CD4-positive, alpha-beta T cell (primary cell): ENCODE measurements around the gene LSAMP. TPM values are rescaled to one million over a fixed set of nuclear protein-coding genes. Genes with fewer than 3 reads are reported as not detected.
A peak's percentile ranks its signal among the peaks of the same experiment; 100 is the strongest.

Experiments used
- ATAC-seq: fragments of 200-7000 bp; cut with Tn5 transposase; one replicate; pipeline ENCODE4 v1.10.0; 2022; ENCODE audit warnings: mild to moderate bottlenecking; ENCODE audit not compliant: poor library complexity
- CTCF ChIA-PET: fragments of 350-600 bp; sonication (Branson Sonifier 250); formaldehyde crosslinking; loops from one replicate; lab custom pipeline; 2021; ENCODE audit warnings: antibody characterized with exemption, inconsistent platforms; lab: Charles Lee
- POLR2A ChIA-PET: fragments of 350-600 bp; sonication (Branson Sonifier 250); formaldehyde crosslinking; loops from one replicate; lab custom pipeline; 2021; ENCODE audit warnings: antibody characterized with exemption, inconsistent platforms; lab: Charles Lee
- DNase-seq, 14 experiments: peaks; one replicate each; pipeline ENCODE4 v3.0.0-alpha.2; 2013 to 2020; ENCODE audit warnings: mixed read lengths in 2 of 14
- H3K27ac ChIP-seq, 2 donors: one replicate each; pipeline versions ENCODE4 v1.5.1 to v1.7.0; 2013; ENCODE audit warnings: low read length in 2 of 2, low read depth in 1 of 2, mild to moderate bottlenecking in 1 of 2
- H3K27me3 ChIP-seq, 2 experiments: 1 replicate in 1 of 2; 2 replicates in 1 of 2; pipeline versions ENCODE4 v1.6.1 to v1.7.0; 2013; ENCODE audit warnings: low read length in 2 of 2, control low read depth in 1 of 2, mild to moderate bottlenecking in 1 of 2, moderate library complexity in 1 of 2; ENCODE audit not compliant: insufficient read depth in 2 of 2, control insufficient read depth in 1 of 2
- H3K36me3 ChIP-seq: one replicate; pipeline ENCODE4 v1.6.1; 2013; ENCODE audit warnings: low read length, control low read depth; ENCODE audit not compliant: insufficient read depth
- H3K4me1 ChIP-seq: one replicate; pipeline ENCODE4 v1.6.1; 2013; ENCODE audit warnings: low read length, control low read depth; ENCODE audit not compliant: insufficient read depth
- H3K4me3 ChIP-seq: one replicate; pipeline ENCODE4 v1.5.1; 2013; ENCODE audit warnings: mild to moderate bottlenecking, low read length, moderate library complexity
- H3K9me3 ChIP-seq, 2 experiments: 1 replicate in 1 of 2; 2 replicates in 1 of 2; pipeline versions ENCODE4 v1.6.1 to v1.7.0; 2013; ENCODE audit warnings: low read length in 2 of 2, mild to moderate bottlenecking in 2 of 2, control low read depth in 1 of 2, moderate library complexity in 1 of 2; ENCODE audit not compliant: control insufficient read depth in 1 of 2, insufficient read depth in 1 of 2
- H3K27ac Mint-ChIP-seq: one replicate; pipeline ENCODE4 v1.8.0; 2020; ENCODE audit warnings: mixed read lengths
- H3K27me3 Mint-ChIP-seq: one replicate; pipeline ENCODE4 v1.8.0; 2021; ENCODE audit warnings: mixed read lengths
- H3K36me3 Mint-ChIP-seq: one replicate; pipeline ENCODE4 v1.8.0; 2021; ENCODE audit warnings: low read depth, mixed read lengths
- H3K4me1 Mint-ChIP-seq: one replicate; pipeline ENCODE4 v1.8.0; 2021; ENCODE audit warnings: low read depth, mixed read lengths
- H3K4me3 Mint-ChIP-seq: one replicate; pipeline ENCODE4 v1.8.0; 2020; ENCODE audit warnings: mild to moderate bottlenecking, mixed read lengths
- H3K9me3 Mint-ChIP-seq: one replicate; pipeline ENCODE4 v1.8.0; 2020; ENCODE audit warnings: mixed read lengths
- CTCF ChIP-seq: fragments of 200-600 bp; IDR thresholded peaks from one replicate; pipeline ENCODE4 v1.8.0; 2022; ENCODE audit warnings: antibody characterized with exemption, mild to moderate bottlenecking
- intact Hi-C, 2 experiments: fragments of 100-400 bp; cut with DNase I in 1 of 2; cut with micrococcal nuclease in 1 of 2; formaldehyde crosslinking; loops; one replicate each; pipeline versions ENCODE4 v1.15.1 to v1.9.0; 2023 to 2025; cut with DNase I, micrococcal nuclease
- total RNA-seq, 174 experiments: library from RNA in 2 of 174; stranded (reverse) in 2 of 174; gene quantifications; one replicate each; pipeline ENCODE4 v1.2.3 and lab custom pipeline; 2021 to 2026

The LSAMP gene
- total RNA-seq, 2 experiments from 2014 or later, result not detected

- no peaks in the 10 kb centered on the region for H3K36me3 Mint-ChIP-seq
- no peak for DNase-seq
- H3K27me3 Mint-ChIP-seq, result no peaks in the 10 kb centered on the region
- Histone ChIP-seq H3K27me3 (no peaks in the 10 kb centered on the region), H3K4me1 (no peaks in the 10 kb centered on the region), H3K36me3 (no peaks in the 10 kb centered on the region), H3K27ac (no peak overlapping the region), H3K4me3 (no peak overlapping the region), H3K9me3 (no peaks in the 10 kb centered on the region)
- ChIA-PET CTCF (no interaction called here), POLR2A (no interaction called here)
- no peak overlapping the region for H3K27ac Mint-ChIP-seq
- intact Hi-C loops, result no loop called here
- H3K9me3 Mint-ChIP-seq, result no peaks in the 10 kb centered on the region
- H3K4me1 Mint-ChIP-seq, result no peaks in the 10 kb centered on the region
- ATAC-seq, result no peak
- no peak overlapping the region for H3K4me3 Mint-ChIP-seq
- peak; percentile 26 for TF ChIP-seq CTCF
These were observed 305.1 kb downstream of the LSAMP start for GRCh38 chr3:116140100-116140689.

- no peak for ATAC-seq
These were observed 305.6 kb downstream of the LSAMP start for GRCh38 chr3:116139641-116140040.

GRCh38 chr3:116135457-116136085 lies 309.7 kb downstream of the LSAMP start:
- CTCF ChIA-PET, result no interaction called here
- Histone ChIP-seq H3K9me3 (no peaks in the 10 kb centered on the region), H3K4me3 (no peak overlapping the region), H3K27me3 (no peaks in the 10 kb centered on the region), H3K4me1 (no peaks in the 10 kb centered on the region), H3K36me3 (no peaks in the 10 kb centered on the region), H3K27ac (no peak overlapping the region)
- no peak for TF ChIP-seq CTCF
- intact Hi-C loops, result no loop called here
- H3K27ac Mint-ChIP-seq, result no peak overlapping the region
- H3K9me3 Mint-ChIP-seq, result no peaks in the 10 kb centered on the region
- ATAC-seq, result no peak
- no peaks in the 10 kb centered on the region for H3K36me3 Mint-ChIP-seq
- H3K4me1 Mint-ChIP-seq, result no peaks in the 10 kb centered on the region
- POLR2A ChIA-PET, result no interaction called here
- H3K4me3 Mint-ChIP-seq, result no peak overlapping the region
- no peaks in the 10 kb centered on the region for H3K27me3 Mint-ChIP-seq
- no peak for DNase-seq

More at GRCh38 chr3:116139641-116140040, 305.6 kb downstream of the LSAMP start:
- no peak for DNase-seq
- Histone ChIP-seq H3K27ac (no peak overlapping the region), H3K4me3 (no peak overlapping the region), H3K27me3 (no peaks in the 10 kb centered on the region), H3K36me3 (no peaks in the 10 kb centered on the region), H3K9me3 (no peaks in the 10 kb centered on the region), H3K4me1 (no peaks in the 10 kb centered on the region)
- Mint-ChIP-seq H3K4me3 (no peak overlapping the region), H3K27me3 (no peaks in the 10 kb centered on the region), H3K27ac (no peak overlapping the region), H3K4me1 (no peaks in the 10 kb centered on the region), H3K9me3 (no peaks in the 10 kb centered on the region), H3K36me3 (no peaks in the 10 kb centered on the region)
- no peak for TF ChIP-seq CTCF
- POLR2A ChIA-PET, result no interaction called here
- intact Hi-C loops, result no loop called here
- CTCF ChIA-PET, result no interaction called here
